ENCODE data around the gene MCRIP2.

Gene MCRIP2

GRCh38 chr16:610513-611381 lies 30.9 kb upstream of the MCRIP2 start:
- no peak overlapping the region for H3K4me3 Mint-ChIP-seq
- H3K27me3 Mint-ChIP-seq (ENCODE audit: low read depth), result no peaks in the 10 kb centered on the region
- peak; percentile 29 to 49 (median 45) for TF ChIP-seq CTCF (IDR thresholded peaks at IDR 0.05; ENCODE audit: unreplicated experiment in 3 of 3)
- H3K36me3 Mint-ChIP-seq (ENCODE audit: low read depth), result peaks cover 28% of the 10 kb centered on the region
- H3K27ac Mint-ChIP-seq, result peak overlapping the region in 1 of 3 experiments; percentile 57
- peaks cover 6% of the 10 kb centered on the region for H3K9me3 Mint-ChIP-seq
- H3K4me1 Mint-ChIP-seq, result no peaks in the 10 kb centered on the region

DNA sequence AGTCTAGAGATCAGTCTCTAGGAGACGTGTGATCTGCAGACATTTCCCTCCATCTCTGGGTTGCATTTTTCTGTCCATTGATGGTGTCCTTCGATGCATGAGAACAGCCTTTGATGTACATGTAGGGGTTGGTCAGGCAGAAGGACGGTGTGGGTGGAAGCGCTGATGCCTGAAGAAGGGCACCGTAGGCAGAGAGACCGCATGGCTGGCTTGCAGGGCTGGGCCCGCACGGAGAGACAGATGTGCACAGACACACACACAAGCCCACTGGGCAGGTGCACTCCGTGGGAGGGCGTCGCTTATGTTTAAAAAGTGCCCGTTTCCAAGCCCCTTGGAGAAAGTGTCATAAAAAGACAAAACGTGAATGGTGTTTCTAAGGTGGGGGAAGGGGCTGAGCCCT lies 26.5 kb upstream of the MCRIP2 start:
- Mint-ChIP-seq H3K9me3 (peaks cover 6% of the 10 kb centered on the region), H3K4me1 (no peaks in the 10 kb centered on the region), H3K4me3 (no peak overlapping the region), H3K36me3 (ENCODE audit: low read depth) (peaks cover 22% of the 10 kb centered on the region), H3K27me3 (ENCODE audit: low read depth) (no peaks in the 10 kb centered on the region), H3K27ac (no peak overlapping the region)
- no peak for TF ChIP-seq CTCF (IDR thresholded peaks at IDR 0.05; ENCODE audit: unreplicated experiment in 3 of 3)

- TF ChIP-seq CTCF (IDR thresholded peaks at IDR 0.05; ENCODE audit: unreplicated experiment in 3 of 3), result no peak
- H3K36me3 Mint-ChIP-seq (ENCODE audit: low read depth), result peaks cover 22% of the 10 kb centered on the region
- H3K4me3 Mint-ChIP-seq, result no peak overlapping the region
- no peak overlapping the region for H3K27ac Mint-ChIP-seq
- H3K9me3 Mint-ChIP-seq, result peaks cover 6% of the 10 kb centered on the region
- H3K4me1 Mint-ChIP-seq, result no peaks in the 10 kb centered on the region
- no peaks in the 10 kb centered on the region for H3K27me3 Mint-ChIP-seq (ENCODE audit: low read depth)
Observed at GRCh38 chr16:616733-617586, 24.7 kb upstream of the MCRIP2 start.

GRCh38 chr16:617855-618254 lies 23.8 kb upstream of the MCRIP2 start:
- no peaks in the 10 kb centered on the region for H3K27me3 Mint-ChIP-seq (ENCODE audit: low read depth)
- peaks cover 22% of the 10 kb centered on the region for H3K36me3 Mint-ChIP-seq (ENCODE audit: low read depth)
- no peak overlapping the region for H3K27ac Mint-ChIP-seq
- no peak overlapping the region for H3K4me3 Mint-ChIP-seq
- H3K9me3 Mint-ChIP-seq, result peaks cover 6% of the 10 kb centered on the region
- no peak for TF ChIP-seq CTCF (IDR thresholded peaks at IDR 0.05; ENCODE audit: unreplicated experiment in 3 of 3)
- H3K4me1 Mint-ChIP-seq, result no peaks in the 10 kb centered on the region

- Mint-ChIP-seq H3K4me1 (no peaks in the 10 kb centered on the region), H3K27me3 (ENCODE audit: low read depth) (no peaks in the 10 kb centered on the region), H3K9me3 (no peaks in the 10 kb centered on the region), H3K36me3 (ENCODE audit: low read depth) (peaks cover 11% of the 10 kb centered on the region), H3K27ac (no peak overlapping the region), H3K4me3 (no peak overlapping the region)
- TF ChIP-seq CTCF (IDR thresholded peaks at IDR 0.05; ENCODE audit: unreplicated experiment in 3 of 3), result no peak
Observed at GRCh38 chr16:619476-620100, 22.0 kb upstream of the MCRIP2 start.

Data from nephron (organoid).